GM19438 (cell line): Measurements from ENCODE around the gene DIDO1.
"Not testable (repeated sequence)": the region's sequence is repeated elsewhere in the genome, so short reads cannot be mapped to it uniquely, and the experiment has no call there.

Experiments used
- ATAC-seq: cut with Tn5 transposase; IDR thresholded peaks from one replicate; pipeline ENCODE4 v1.9.1; 2021; ENCODE audit warnings: low read depth; ENCODE audit not compliant: unreplicated experiment

Gene DIDO1

DNA sequence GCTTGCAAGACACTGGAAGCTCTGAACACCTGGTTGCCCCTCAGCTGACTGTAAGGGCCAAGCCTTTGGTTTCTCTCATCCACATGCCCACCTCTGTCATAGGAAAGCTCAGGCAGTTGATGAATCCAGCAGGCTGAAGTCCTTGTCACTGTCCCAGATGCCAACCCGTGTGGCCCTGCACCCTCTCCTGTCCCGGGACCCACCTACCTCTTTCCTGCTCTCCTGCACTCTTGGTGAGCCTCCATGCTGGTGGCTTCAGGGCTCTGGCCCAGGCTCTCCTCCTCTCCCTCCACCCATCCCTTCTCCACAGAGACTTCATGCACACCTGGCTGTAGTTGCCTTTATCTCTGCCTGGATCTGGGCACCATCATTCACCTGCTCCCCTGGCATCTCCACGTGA is 7.7 kb upstream of the DIDO1 start:
- no peak for ATAC-seq

DNA sequence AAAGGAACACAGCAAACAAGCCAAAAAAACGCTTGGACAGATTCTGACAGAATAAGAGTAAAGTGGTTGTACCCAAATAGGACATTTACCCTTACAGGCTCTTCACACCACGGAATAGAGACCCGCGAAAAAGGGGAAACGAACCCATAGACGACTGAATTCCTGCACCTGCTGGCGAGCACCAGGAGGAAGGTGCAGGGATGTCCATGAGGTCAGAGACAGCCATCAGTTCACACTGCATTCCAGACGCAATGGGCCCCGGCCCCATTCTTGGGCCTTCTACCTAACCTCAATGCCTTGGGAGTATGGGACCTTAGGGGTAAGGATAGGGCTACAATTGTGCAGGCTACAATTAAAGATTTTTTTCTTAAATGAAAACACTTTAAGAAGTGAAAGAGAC is 5.2 kb upstream of the DIDO1 start:
- ATAC-seq, result no peak

DNA sequence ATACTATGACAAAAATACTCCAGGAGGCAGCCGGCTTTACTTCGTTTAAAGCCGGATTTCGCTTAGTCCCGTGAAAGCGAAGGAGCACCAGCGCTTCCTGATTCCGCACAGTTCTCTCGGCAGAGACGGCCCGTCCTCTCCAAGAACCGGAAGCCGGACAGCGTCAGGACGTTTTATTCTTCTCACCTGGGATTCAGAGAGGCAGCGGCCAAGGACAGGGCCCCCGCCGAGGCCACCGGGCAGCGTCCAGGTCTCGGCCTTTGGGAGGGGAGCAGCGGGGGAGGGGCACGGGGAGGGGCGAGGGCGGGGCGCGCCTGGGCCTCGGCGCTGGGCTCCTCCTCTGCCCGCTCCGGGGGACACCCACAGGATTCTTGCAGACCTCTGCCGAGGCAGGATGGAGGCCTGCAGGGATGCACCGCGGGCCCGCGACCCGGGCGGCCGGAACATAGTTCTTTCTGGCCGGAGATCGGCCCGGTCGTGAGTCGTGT is 2.8 kb upstream of the DIDO1 start:
- ATAC-seq, result no peak

DNA sequence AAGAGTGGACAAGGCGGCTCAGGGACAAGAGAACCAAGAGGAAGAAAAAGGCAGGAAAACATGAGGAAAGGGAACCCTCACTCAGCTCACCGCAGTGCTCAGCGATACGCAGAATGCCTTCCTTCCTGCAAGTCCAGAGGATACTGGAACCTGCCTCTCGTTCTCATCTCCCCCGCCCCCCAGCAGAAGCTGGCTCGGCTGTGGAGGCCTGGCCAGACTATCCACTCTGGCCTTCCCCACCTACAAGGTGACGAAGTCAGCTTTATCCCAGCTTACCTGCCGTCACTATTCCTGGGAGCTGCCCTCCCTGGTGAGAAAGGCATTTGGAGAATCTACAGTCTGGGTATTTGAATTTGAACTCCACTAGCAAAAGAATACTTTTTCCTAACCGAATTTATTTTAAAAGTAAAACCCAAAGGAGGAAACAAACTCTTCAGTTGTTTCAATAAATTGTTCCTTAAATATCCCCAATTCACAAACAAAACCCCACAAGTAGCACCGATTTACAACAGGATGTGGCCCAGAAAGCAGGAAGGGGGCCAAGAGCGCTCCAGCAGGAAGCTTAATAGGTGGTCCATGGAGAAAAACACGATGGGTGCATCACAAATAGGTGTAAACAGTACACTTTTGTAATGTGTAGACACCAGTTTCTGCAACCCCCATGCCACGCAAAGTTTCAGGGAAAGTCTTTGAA is 2.1 kb upstream of the DIDO1 start:
- no peak for ATAC-seq

DNA sequence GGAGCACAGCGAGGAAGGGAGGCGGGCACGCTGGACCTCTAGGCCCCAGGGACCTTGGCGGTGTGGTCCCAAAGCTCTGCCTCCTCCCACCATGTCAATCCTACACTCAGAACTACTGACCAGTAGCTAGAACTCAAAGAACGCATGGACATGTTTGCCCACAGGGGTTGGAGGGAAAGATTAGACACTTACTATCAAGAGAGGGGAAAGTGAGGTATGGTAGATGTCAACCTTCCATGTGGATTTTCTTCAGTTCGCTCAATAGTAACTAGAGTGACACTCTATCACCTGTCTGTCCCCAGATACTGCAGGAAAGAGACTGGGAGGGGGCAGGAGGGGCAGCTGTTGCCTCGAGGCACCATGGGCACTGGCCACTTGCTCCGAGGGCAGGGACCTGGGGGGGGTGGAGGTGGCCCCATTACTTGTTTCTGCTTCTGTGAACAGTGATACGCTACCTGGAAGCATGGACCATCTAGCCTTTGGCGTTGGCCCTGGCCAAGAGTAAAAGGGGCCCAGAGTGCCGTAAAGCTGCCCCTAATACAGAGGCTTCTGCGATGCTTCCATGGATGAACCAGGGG is 912 bp upstream of the DIDO1 start:
- ATAC-seq, result no peak

DNA sequence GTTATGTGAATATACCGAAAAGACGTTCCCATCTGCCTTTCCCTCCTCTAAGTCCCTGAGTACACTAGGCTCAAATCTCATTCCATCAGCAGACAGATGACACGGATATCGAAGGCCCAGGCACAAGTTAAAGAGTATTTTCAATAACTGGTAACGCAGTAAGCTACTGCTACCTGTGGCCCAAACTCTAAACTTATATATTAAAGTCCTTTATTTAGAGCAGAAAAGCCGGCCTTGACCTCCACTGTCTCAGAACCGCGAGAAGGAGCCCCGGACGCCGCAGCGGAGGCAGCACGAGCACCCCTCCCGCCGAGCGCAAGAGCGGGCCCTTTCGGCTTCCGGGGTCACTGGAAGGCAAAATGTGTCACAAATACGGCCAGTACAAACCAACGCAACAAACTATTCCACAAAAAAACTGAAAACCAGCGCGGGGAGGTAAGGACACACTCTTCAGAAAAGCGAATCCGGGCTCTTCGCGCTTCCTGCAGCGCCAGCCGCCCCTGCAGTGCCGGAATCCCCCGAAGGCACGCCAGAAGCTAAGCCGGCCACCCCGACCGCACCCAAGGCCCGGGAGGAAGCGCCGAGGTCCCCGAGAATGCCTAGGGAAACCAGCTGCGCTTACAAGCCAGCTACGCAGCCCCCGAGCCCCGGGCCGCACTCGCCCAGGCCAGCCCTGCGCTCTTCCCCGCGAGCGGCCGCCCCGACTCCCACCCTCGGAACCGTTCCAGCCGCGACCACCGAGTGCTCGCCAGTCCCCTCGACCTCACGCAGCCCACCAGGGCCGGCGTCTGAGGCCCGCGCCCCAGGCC is 681 bp downstream of the DIDO1 start:
- peak; percentile 19 for ATAC-seq

DNA sequence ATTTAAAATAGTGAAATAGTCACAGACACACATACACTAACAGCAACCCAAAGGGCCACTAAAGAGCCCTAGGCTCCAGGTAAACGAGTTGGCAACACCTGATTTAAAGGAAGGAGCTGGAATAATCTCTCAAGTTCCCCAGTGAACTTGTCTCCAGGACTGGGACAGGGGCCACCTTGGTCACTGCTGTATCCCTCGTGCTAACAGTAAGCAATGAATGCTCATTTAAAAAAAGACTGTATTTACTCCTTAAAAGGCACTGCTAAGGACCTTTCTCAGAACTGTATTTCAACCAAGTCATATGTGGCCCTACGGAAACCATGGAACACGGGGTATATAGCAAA is 1.3 kb downstream of the DIDO1 start:
- ATAC-seq, result no peak

DNA sequence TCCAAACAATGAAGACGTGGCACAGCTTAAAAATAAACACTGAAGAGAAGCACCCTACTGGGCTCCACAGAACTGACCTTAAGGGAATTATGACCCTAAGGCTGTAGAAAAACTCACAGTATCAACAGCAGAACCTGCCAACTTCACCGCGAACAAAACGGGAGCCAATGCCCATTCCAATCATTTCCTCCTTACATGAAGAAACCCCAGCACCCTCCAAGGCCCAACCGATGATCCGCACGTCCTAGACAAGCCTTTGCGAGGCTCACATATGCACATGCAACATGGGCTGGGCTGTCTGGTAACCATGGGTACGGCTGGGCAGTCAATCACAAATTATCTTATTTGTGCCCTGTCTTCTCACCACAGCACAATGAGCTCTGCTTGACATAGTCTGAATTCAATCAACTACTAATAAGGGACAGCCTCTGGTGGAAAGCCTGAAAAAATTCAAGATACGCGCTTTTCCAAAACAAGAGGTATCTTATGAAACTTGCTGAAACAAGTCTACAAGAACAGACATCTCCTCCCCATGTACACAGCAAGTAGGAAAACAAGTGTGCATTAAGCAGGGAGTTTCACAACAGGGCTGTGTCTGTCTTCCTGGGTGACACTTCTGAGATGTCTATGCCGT is 1.7 kb downstream of the DIDO1 start:
- ATAC-seq, result no peak

DNA sequence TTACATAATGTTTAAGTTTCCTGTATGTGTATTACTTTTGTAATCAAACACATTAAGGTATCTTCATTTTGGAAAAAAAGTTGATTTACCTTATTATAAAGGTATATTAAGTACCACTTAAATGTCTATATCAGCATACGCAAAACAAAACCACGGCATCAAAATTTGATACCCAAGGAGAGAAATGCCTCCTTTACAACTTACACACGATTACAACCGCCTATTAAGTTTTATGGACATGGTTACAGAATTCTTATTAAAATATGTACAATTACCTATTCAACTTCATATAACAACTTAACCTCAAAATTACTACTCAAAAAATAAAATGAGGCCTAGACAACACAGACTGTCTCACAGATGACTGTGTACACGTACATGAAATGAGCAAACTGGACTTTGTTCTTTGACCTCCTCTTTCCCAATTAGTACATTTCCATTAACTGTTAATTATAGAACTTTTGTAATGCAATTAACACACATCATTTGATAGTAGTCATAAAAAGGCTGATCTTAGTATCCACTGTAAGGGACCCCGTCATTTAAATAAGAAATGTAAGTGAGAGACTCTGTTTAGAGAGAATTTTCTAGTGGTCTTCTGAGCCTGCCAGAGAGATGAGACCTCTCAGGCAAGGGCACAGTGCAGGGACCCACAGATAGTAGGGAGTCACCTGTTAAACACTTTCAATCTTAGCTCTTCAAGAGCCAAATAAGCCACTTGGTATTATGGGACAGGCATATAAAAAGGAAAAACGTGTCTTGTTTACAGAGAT is 2.5 kb downstream of the DIDO1 start:
- ATAC-seq, result no peak

GRCh38 chr20:62923059-62923668 is 3.1 kb downstream of the DIDO1 start:
- ATAC-seq, result not testable (repeated sequence)

- ATAC-seq, result no peak
These were observed 3.8 kb downstream of the DIDO1 start for GRCh38 chr20:62922451-62922921.

DNA sequence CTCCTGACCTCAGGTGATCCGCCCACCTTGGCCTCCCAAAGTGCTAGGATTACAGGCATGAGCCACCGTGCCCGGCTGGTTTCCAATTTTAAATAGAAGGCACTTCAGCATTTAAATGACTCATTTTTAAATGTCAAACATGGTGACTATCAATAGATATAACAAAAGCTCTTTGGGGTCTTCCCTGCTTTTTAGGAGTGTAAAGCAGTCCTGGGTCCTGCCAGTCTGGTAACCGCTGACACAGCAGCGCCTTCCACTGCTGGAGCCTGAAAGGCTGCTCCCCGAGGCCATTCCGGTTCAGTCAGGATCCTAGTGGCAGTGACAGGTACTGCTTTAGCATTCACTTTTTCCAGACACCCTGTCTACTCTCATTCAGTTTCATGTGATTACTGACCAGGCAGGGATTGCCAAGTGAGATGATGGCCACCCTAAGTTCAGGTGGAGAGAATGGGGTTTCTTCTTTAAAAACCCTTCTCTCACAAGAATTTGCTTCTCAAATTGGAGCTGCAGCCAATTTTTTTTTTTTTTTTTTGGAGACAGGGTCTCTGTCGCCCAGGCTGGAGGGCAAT is 5.1 kb downstream of the DIDO1 start:
- no peak for ATAC-seq

DNA sequence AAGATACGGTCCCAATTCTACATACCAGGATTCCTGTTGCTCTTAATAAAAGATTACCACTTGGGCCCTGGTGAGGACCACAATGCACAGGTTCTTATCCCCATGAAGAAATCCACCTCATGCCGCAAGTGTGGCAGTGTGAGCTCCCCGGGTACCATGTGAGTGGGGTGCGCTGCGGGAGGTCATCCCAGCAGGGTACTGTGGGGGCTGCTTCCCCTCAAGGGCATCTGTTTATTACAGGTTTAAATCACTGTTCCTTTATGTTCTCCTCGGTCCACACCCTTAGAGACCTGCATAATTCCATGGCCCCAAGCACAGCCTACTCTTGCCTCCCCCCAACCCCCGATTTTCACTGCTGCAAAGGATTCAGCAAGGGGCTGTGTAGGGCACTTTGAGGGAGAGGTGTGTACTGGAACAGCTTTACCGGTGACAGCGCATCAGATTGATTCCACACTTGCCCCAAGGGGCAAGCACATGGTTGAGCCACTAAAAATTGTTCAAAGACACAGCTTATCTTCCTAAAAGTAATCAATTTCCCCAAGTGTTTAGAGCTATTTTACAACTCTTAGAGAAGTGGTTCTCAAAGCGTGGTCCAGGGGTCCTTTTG is 6.2 kb downstream of the DIDO1 start:
- no peak for ATAC-seq

DNA sequence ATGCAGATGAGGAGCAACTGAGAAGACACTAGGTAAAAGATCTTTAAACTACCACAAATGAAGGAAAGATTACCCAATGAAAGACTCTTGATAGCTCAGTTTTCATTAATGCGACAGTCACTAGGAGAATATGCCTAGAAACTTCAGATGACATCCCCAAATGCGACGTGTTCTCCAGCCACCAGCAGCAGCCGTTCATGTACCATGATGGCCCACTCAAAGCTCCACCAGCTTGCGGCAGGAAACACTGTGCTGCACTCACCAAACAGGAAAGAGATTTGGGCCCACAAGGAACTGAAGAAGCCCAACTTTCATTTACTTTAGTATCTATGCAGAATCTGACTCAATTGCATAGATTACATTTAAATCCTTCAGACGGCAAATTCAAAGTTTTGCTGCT is 7.5 kb downstream of the DIDO1 start:
- ATAC-seq, result no peak

- ATAC-seq, result no peak
These were observed 8.2 kb downstream of the DIDO1 start for GRCh38 chr20:62918147-62918546.

DNA sequence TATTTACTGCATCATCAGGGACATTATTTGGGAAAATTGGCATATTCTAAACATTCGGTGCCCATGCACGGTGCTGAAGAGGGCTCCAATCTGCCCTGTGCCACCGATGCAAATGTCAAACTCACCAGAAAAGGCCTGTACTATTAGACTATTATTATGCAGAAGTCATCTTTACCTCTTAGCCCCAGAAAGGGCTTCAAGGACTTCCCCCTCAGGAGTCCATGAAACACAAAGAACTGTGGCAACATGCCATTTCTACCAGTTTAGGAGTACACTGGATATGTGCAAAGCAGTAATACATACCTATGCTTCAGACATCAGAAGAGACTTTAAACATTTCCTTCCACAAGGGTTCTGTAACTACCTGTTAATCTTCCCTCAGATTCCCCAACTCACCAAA is 8.6 kb downstream of the DIDO1 start:
- no peak for ATAC-seq

DNA sequence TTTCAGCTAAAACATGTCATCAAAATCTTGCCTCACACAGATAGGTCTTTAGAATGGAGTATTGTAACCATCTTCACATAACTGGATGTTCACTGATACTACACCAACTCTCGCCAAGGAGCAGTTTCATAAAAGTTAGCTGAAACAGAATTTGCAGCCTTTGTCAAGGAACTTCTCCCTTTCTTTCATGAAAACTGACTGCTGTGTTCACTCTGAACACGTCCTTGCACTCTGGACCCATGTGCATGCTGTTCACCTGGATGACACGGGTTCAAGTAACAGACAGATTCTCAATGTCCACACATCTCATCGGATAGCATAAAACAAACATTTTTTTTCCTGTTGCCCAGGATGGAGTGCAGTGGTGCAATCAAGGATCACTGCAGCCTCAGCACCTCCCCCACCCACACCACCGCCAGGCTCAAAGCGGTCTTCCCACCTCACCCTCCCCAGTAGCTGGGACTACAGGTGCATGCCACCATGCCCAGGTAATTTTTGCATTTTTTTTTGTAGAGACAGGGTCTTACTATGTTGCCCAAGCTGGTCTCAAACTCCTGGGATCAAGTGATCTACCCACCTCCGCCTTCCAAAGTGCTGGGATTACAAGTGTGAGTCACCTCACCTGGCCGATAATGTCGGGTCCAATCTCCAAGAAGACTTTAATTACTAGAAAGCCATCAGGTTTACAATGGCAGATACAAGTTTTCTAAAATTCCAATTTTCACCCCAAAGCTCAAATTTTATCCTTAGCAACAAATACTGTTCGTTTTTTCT is 9.4 kb downstream of the DIDO1 start:
- no peak for ATAC-seq

- ATAC-seq, result no peak
These were observed 11.3 kb downstream of the DIDO1 start for GRCh38 chr20:62914970-62915457.
